Thyroid gland (tissue), 4 donors: Measurements from ENCODE around the gene HRH1. TPM values are rescaled to one million over a fixed set of nuclear protein-coding genes. Genes with fewer than 3 reads are reported as not detected.

Source experiments
- DNase-seq, 2 donors: peaks; one replicate each; pipeline ENCODE4 v3.0.0-alpha.2; 2019
- H3K27ac ChIP-seq, 3 donors: fragments of 200-600 bp; sonication (generic); 1 replicate in 2 of 3; 2 replicates in 1 of 3; pipeline ENCODE4 v1.5.1; 2016 to 2019; ENCODE audit warnings: mild to moderate bottlenecking in 1 of 3, moderate library complexity in 1 of 3
- H3K27me3 ChIP-seq: fragments of 200-600 bp; sonication (generic); one replicate; pipeline ENCODE4 v1.5.1; 2019
- H3K36me3 ChIP-seq, 2 donors: fragments of 200-600 bp; sonication (generic); one replicate each; pipeline ENCODE4 v1.5.1; 2016 to 2019
- H3K4me1 ChIP-seq, 2 donors: fragments of 200-600 bp; sonication (generic); one replicate each; pipeline ENCODE4 v1.5.1; 2017 to 2019
- H3K4me3 ChIP-seq, 3 donors: fragments of 200-600 bp; sonication (generic); replicated peaks in 1 of 3; 1 replicate in 2 of 3; 2 replicates in 1 of 3; pipeline ENCODE4 v1.5.1; 2016; ENCODE audit warnings: mild to moderate bottlenecking in 1 of 3
- H3K9me3 ChIP-seq: fragments of 200-600 bp; sonication (generic); one replicate; pipeline ENCODE4 v1.5.1; 2017
- CTCF ChIP-seq, 6 experiments: fragments of 200-600 bp in 3 of 6; fragments of 450-650 bp in 3 of 6; sonication (generic) in 3 of 6; IDR thresholded peaks; one replicate each; pipeline ENCODE4 v1.5.1; 2016 to 2019; ENCODE audit warnings: antibody characterized with exemption in 6 of 6, mild to moderate bottlenecking in 2 of 6, inconsistent platforms in 1 of 6, moderate library complexity in 1 of 6
- POLR2A ChIP-seq, 2 donors: fragments of 450-650 bp; IDR thresholded peaks; one replicate each; pipeline ENCODE4 v1.6.1; 2017; ENCODE audit warnings: antibody characterized with exemption in 2 of 2, mild to moderate bottlenecking in 2 of 2, moderate library complexity in 1 of 2
- WGBS, 2 donors: methylation state at CpG; one replicate each; pipeline ENCODE4 v1.1.5; 2017; 5-methylcytosine and 5-hydroxymethylcytosine counted together
- intact Hi-C: fragments of 100-400 bp; cut with DNase I; formaldehyde crosslinking; loops from one replicate; pipeline ENCODE4 v1.15.1; 2023
- total RNA-seq, 4 donors: library from RNA; depleted of rRNA; stranded (reverse); fragments of >200 nt; gene quantifications; one replicate each; pipeline ENCODE4 v1.2.3, GENCODE V29; 2016

HRH1 gene
- total RNA-seq, 4 donors from 2014 or later, result 1.9 to 2.6 (median 2.4) TPM; not detected in 1

GRCh38 chr3:11198495-11198894 lies 44.2 kb downstream of the HRH1 start:
- no peak overlapping the region for H3K4me3 ChIP-seq

GRCh38 chr3:11199902-11200845 lies 45.9 kb downstream of the HRH1 start:
- no peak overlapping the region for H3K27ac ChIP-seq

More at GRCh38 chr3:11198495-11198894, 44.2 kb downstream of the HRH1 start:
- WGBS, 2 donors, result 77 to 81% methylated on average over 4 of the region's 4 CpGs
- Histone ChIP-seq H3K36me3 (no peaks in the 10 kb centered on the region), H3K4me1 (peaks cover 0 to 28% of the 10 kb centered on the region in 2 donors), H3K27me3 (no peaks in the 10 kb centered on the region), H3K9me3 (no peaks in the 10 kb centered on the region), H3K27ac (no peak overlapping the region)
- no peak for DNase-seq
- intact Hi-C loops, result no loop called here
- TF ChIP-seq CTCF (IDR thresholded peaks at IDR 0.05) (no peak), POLR2A (IDR thresholded peaks at IDR 0.05) (no peak)

GRCh38 chr3:11201251-11202019 lies 47.1 kb downstream of the HRH1 start:
- TF ChIP-seq CTCF (IDR thresholded peaks at IDR 0.05) (no peak), POLR2A (IDR thresholded peaks at IDR 0.05) (no peak)
- Histone ChIP-seq H3K27ac (peak overlapping the region in 1 of 3 donors; percentile 4), H3K4me3 (no peak overlapping the region), H3K27me3 (no peaks in the 10 kb centered on the region), H3K4me1 (peaks cover 4 to 28% of the 10 kb centered on the region in 2 donors), H3K9me3 (no peaks in the 10 kb centered on the region), H3K36me3 (no peaks in the 10 kb centered on the region)
- intact Hi-C loops, result no loop called here
- 66 to 68% methylated on average over 7 of the region's 7 CpGs for WGBS, 2 donors
- DNase-seq, result no peak

More at GRCh38 chr3:11199902-11200845, 45.9 kb downstream of the HRH1 start:
- Histone ChIP-seq H3K9me3 (no peaks in the 10 kb centered on the region), H3K36me3 (no peaks in the 10 kb centered on the region), H3K4me3 (no peak overlapping the region), H3K27me3 (no peaks in the 10 kb centered on the region), H3K4me1 (peaks cover 0 to 29% of the 10 kb centered on the region in 2 donors)
- intact Hi-C loops, result no loop called here
- DNase-seq, result no peak
- WGBS, 2 donors, result 86 to 88% methylated on average over 5 of the region's 5 CpGs
- TF ChIP-seq CTCF (IDR thresholded peaks at IDR 0.05) (no peak), POLR2A (IDR thresholded peaks at IDR 0.05) (no peak)

GRCh38 chr3:11203961-11204360 lies 49.7 kb downstream of the HRH1 start:
- H3K27ac ChIP-seq, result no peak overlapping the region

More at GRCh38 chr3:11203961-11204360, 49.7 kb downstream of the HRH1 start:
- Histone ChIP-seq H3K36me3 (no peaks in the 10 kb centered on the region), H3K9me3 (no peaks in the 10 kb centered on the region), H3K4me3 (no peak overlapping the region), H3K4me1 (peaks cover 14 to 41% of the 10 kb centered on the region in 2 donors), H3K27me3 (no peaks in the 10 kb centered on the region)
- intact Hi-C loops, result no loop called here
- DNase-seq, result no peak
- no peak for TF ChIP-seq CTCF (IDR thresholded peaks at IDR 0.05)
- no peak for TF ChIP-seq POLR2A (IDR thresholded peaks at IDR 0.05)
- WGBS, 2 donors, result 95 to 100% methylated on average over 2 of the region's 2 CpGs
